22Rv1 (cell line): ENCODE data around the gene ACR.

ENCODE experiments used
- H3K27ac ChIP-seq: fragments of 450-650 bp; 2 replicates; pipeline ENCODE4 v1.5.1; 2017
- CTCF ChIP-seq: fragments of 450-650 bp; IDR thresholded peaks from 2 replicates; pipeline ENCODE4 v1.5.1; 2017; ENCODE audit warnings: mild to moderate bottlenecking
- ZFX ChIP-seq: fragments of 450-650 bp; IDR thresholded peaks from 2 replicates; pipeline ENCODE4 v1.6.1; 2017; ENCODE audit warnings: antibody characterized with exemption, borderline replicate concordance

ACR gene

GRCh38 chr22:50695421-50696250 is 42.4 kb upstream of the ACR start:
- TF ChIP-seq CTCF (no peak), ZFX (no peak)
- H3K27ac ChIP-seq: no peak overlapping the region

GRCh38 chr22:50696251-50696798 is 41.7 kb upstream of the ACR start:
- no peak for TF ChIP-seq ZFX
- TF ChIP-seq CTCF: no peak

GRCh38 chr22:50696799-50697561 is 41.0 kb upstream of the ACR start:
- no peak overlapping the region for H3K27ac ChIP-seq
- TF ChIP-seq CTCF (no peak), ZFX (no peak)

More at GRCh38 chr22:50696251-50696798, 41.7 kb upstream of the ACR start:
- H3K27ac ChIP-seq: no peak overlapping the region

- TF ChIP-seq CTCF: no peak
- no peak for TF ChIP-seq ZFX
- H3K27ac ChIP-seq: no peak overlapping the region
Measured at GRCh38 chr22:50697667-50698506, 40.1 kb upstream of the ACR start.

- H3K27ac ChIP-seq: no peak overlapping the region
- TF ChIP-seq ZFX (no peak), CTCF (no peak)
Measured at GRCh38 chr22:50698546-50698945, 39.5 kb upstream of the ACR start.

GRCh38 chr22:50699001-50699755 is 38.8 kb upstream of the ACR start:
- no peak overlapping the region for H3K27ac ChIP-seq
- TF ChIP-seq CTCF (no peak), ZFX (no peak)
